BE2C (cell line): ENCODE measurements around the gene BMPR1B. TPM values are rescaled to one million over a fixed set of nuclear protein-coding genes. Genes with fewer than 3 reads are reported as not detected.
A peak's percentile ranks its signal among the peaks of the same experiment; 100 is the strongest.

Experiments used
- DNase-seq: peaks from one replicate; pipeline ENCODE4 v3.0.0-alpha.2; 2020
- H3K27me3 ChIP-seq: fragments of 250-450 bp; sonication (Bioruptor Pico); 2 replicates; pipeline ENCODE4 v1.5.1; 2020; ENCODE audit warnings: mild to moderate bottlenecking
- H3K36me3 ChIP-seq: fragments of 250-450 bp; sonication (Bioruptor Pico); 2 replicates; pipeline ENCODE4 v1.5.1; 2020; ENCODE audit warnings: mild to moderate bottlenecking
- H3K4me1 ChIP-seq: fragments of 250-450 bp; sonication (Bioruptor Pico); 2 replicates; pipeline ENCODE4 v1.5.1; 2020
- H3K4me3 ChIP-seq: 2 replicates; pipeline ENCODE4 v1.5.1; 2011; ENCODE audit warnings: low read depth, low read length
- H3K9me3 ChIP-seq: fragments of 250-450 bp; sonication (Bioruptor Pico); 2 replicates; pipeline ENCODE4 v1.5.1; 2020
- polyA plus RNA-seq: library from polyadenylated mRNA; unstranded; fragments of >200 nt; gene quantifications from one replicate; pipeline ENCODE4 v1.2.1, GENCODE V29; 2012; ENCODE audit warnings: low read depth, missing spikeins; ENCODE audit not compliant: insufficient read length, insufficient read depth
- TF ChIP-seq, protein P1 (sequence below): IDR thresholded peaks from 2 replicates; pipeline ENCODE4 v1.5.1; 2012; ENCODE audit warnings: mild to moderate bottlenecking, low read depth, low read length

The BMPR1B gene
- 9.7 TPM for polyA plus RNA-seq

DNA sequence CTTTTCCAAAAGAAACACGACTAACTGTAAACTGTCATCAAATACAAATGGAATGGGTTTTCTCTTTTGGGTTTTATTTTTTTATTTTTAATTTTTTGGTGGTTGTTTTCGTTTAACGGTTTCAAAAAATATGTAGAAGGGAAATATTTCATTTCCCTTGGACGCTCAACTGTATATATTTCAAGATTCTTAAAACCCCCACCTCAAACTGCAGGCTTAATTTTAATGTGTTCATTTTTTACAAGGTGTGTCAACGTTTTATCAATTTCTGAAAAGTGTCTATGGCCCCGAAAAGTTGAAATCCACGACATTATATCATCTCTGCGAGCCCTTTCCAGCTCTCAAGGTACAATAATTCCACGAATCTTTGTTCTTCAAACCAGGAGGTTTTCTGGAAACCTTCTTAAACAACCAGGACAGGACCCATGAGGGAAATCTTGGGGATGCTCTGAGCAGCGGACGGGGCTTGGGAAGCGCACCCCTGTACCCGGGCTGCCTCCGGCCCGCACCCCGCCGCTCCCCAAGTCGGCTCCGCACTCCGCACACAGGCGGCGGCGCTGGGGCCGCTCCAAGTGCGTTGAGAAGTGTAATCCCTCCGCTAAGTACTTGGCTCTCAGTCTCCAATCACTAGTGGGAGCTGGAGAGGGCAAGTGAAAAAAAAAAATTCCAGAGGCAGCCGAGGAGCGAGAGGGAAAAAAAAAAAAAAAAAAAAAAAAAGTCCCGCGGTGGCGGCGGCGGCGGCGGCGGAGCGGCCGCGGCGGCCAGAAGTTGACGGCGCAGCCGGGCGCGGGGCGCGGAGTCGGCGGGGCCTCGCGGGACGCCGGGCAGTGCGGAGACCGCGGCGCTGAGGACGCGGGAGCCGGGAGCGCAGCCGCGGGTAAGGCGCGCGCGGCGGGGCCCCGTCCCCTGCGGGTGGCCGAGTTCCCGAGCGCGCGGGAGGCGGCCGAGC, at the start of gene BMPR1B:
Gene BMPR1B, plus strand, starts transcription at position 764 of the 949 bp plus-strand sequence. CDS start 346,470 bp downstream, outside the sequence.
- TF ChIP-seq, protein P1, sequence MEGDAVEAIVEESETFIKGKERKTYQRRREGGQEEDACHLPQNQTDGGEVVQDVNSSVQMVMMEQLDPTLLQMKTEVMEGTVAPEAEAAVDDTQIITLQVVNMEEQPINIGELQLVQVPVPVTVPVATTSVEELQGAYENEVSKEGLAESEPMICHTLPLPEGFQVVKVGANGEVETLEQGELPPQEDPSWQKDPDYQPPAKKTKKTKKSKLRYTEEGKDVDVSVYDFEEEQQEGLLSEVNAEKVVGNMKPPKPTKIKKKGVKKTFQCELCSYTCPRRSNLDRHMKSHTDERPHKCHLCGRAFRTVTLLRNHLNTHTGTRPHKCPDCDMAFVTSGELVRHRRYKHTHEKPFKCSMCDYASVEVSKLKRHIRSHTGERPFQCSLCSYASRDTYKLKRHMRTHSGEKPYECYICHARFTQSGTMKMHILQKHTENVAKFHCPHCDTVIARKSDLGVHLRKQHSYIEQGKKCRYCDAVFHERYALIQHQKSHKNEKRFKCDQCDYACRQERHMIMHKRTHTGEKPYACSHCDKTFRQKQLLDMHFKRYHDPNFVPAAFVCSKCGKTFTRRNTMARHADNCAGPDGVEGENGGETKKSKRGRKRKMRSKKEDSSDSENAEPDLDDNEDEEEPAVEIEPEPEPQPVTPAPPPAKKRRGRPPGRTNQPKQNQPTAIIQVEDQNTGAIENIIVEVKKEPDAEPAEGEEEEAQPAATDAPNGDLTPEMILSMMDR = peak; percentile 40
- peak; percentile 63 for DNase-seq
- peak within 1 kb of the TSS; percentile 82 for H3K4me3 ChIP-seq

DNA sequence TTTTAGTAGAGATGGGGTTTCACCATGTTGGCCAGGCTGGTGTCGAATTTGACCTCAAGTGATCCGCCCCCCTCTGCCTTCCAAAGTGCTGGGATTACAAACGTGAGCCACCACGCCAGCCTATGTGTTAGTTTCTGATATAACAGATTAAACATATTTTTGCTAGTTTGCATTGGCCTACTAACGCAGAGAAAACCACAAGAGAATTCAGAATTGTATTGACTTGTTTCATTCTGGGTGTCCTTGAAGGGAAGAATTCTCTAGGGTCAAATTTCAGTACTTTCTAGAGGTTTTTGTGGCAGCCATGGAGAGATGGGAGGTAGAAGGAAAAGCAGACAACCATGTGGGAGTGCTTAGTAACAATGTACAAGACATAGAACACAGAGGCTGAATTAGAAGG, 46.1 kb upstream of the BMPR1B start:
- TF ChIP-seq, protein P1 = no peak
- Histone ChIP-seq H3K27me3 (no peaks in the 10 kb centered on the region), H3K9me3 (no peaks in the 10 kb centered on the region), H3K4me1 (no peaks in the 10 kb centered on the region), H3K4me3 (no peak overlapping the region), H3K36me3 (no peaks in the 10 kb centered on the region)
- no peak for DNase-seq

More for the DNA sequence above, at the start of gene BMPR1B:
- Histone ChIP-seq H3K27me3 (no peaks in the 10 kb centered on the region), H3K9me3 (no peaks in the 10 kb centered on the region), H3K4me1 (peaks cover 17% of the 10 kb centered on the region), H3K36me3 (no peaks in the 10 kb centered on the region)

DNA sequence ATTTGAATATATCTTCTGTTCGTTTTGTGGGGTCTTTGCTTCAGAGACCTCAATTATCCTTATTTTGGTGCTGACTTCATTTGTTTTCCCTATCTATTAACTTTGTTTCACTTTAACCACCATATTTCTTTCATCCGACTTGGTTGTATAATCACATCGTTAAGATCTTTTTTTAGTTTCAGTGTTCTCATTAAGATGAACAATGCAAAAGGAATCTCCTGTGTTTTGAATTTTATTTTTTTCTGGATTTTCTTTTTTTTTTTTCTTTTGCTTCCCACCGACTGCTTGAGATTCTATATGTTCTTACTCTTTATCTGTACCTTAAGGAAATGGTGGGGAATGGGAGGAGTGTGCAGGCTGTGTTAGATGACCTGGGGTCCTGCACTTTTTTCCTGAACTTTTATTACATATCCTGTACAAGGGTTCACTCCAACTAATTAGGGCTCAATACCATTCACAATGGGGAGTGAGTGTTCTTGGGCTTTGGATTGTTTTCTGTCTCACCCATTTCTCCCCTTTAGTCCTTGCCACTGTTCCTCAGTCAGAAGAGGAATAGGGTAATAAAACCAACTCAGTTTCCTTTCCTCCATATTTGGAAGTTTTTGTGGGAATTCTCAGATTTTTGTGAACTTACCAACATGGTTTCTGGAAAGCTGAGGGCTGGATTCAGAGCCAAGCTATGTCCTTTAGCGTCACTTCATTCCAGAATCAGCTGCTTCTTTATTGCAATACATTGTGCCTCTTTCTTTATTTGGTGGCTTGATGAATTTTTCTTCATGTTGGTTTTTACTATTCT, 43.2 kb upstream of the BMPR1B start:
- Histone ChIP-seq H3K36me3 (no peaks in the 10 kb centered on the region), H3K4me1 (no peaks in the 10 kb centered on the region), H3K4me3 (no peak overlapping the region), H3K27me3 (no peaks in the 10 kb centered on the region), H3K9me3 (no peaks in the 10 kb centered on the region)
- no peak for DNase-seq
- TF ChIP-seq, protein P1 = no peak

DNA sequence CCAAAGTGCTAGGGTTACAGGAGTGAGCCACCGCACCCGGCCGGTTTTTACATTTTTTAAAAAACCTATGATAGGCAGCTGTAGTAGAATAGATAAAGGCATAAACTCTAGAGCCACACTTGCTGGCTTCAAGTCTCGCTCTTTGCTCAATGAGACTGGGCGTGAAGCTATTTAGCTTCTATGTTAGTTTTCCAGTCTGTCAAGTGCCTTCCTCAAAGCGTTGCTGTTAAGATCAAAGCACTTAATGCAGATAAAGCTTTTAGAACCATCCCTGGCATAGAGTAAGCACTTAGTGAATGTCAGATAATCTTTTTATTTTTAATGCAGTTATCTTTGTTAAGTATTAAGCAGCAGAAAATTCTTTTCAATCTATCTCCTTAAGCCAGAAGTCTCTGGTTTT, 42.0 kb upstream of the BMPR1B start:
- H3K9me3 ChIP-seq = no peaks in the 10 kb centered on the region
- no peak for DNase-seq
- H3K27me3 ChIP-seq = no peaks in the 10 kb centered on the region
- H3K4me3 ChIP-seq = no peak overlapping the region
- H3K4me1 ChIP-seq = no peaks in the 10 kb centered on the region
- TF ChIP-seq, protein P1 = no peak
- H3K36me3 ChIP-seq = no peaks in the 10 kb centered on the region

DNA sequence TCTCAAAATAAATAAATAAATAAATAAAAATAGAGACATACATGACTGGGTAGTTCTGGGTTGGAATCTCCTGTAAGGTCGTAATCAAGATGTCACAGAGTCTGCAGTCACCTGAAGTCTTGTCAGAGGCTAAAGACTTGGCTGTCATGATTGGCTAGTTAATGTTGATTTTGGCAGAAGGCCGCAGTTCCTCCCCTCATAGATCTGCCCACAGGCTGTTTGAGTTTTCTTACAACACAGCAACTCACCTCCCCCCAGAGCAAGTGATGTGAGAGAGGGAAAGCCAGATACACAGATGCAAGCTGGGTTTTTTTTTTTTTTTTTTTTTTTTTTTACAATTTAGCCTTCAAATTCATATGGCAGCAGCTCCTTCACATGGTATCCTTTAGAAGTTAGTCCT, 36.4 kb upstream of the BMPR1B start:
- Histone ChIP-seq H3K4me1 (no peaks in the 10 kb centered on the region), H3K9me3 (no peaks in the 10 kb centered on the region), H3K36me3 (no peaks in the 10 kb centered on the region), H3K27me3 (no peaks in the 10 kb centered on the region), H3K4me3 (no peak overlapping the region)
- TF ChIP-seq, protein P1 = no peak
- DNase-seq = no peak
